HepG2 (cell line): ENCODE data around the gene MLLT1. TPM values are rescaled to one million over a fixed set of nuclear protein-coding genes. Genes with fewer than 3 reads are reported as not detected.

Source experiments
- CAMTA2 ChIP-seq: sonication (generic); formaldehyde crosslinking; IDR thresholded peaks from 2 replicates; pipeline ENCODE4 v1.4.0; 2020; ENCODE audit warnings: mild to moderate bottlenecking, missing genetic modification reagents, borderline replicate concordance
- ELF1 ChIP-seq: sonication (generic); formaldehyde crosslinking; IDR thresholded peaks from 2 replicates; pipeline ENCODE4 v1.4.0; 2020; ENCODE audit warnings: missing genetic modification reagents
- MXD4 ChIP-seq: IDR thresholded peaks from 2 replicates; pipeline ENCODE4 v1.6.1; 2016; ENCODE audit warnings: mild to moderate bottlenecking, missing biosample characterization, missing genetic modification reagents
- NFYC ChIP-seq: IDR thresholded peaks from 2 replicates; pipeline ENCODE4 v1.6.1; 2016; ENCODE audit warnings: missing genetic modification reagents, missing compliant biosample characterization
- NR2C2 ChIP-seq: sonication (generic); formaldehyde crosslinking; IDR thresholded peaks from 2 replicates; pipeline ENCODE4 v1.4.0; 2020; ENCODE audit warnings: missing genetic modification reagents, mild to moderate bottlenecking, moderate library complexity, borderline replicate concordance
- SIX4 ChIP-seq: sonication (generic); formaldehyde crosslinking; IDR thresholded peaks from 2 replicates; pipeline ENCODE4 v1.4.0; 2020; ENCODE audit warnings: missing genetic modification reagents
- SP5 ChIP-seq: IDR thresholded peaks from 2 replicates; pipeline ENCODE4 v1.6.1; 2016; ENCODE audit warnings: low read depth, borderline replicate concordance
- ZNF543 ChIP-seq: sonication (generic); formaldehyde crosslinking; IDR thresholded peaks from 2 replicates; pipeline ENCODE4 v1.4.0; 2020; ENCODE audit warnings: mild to moderate bottlenecking, missing genetic modification reagents
- polyA plus RNA-seq, 8 experiments: library from polyadenylated mRNA; depleted of rRNA in 3 of 8; stranded (reverse) in 7 of 8; unstranded in 1 of 8; fragments of >200 nt; fragmentation: Illumina TruSeq in 4 of 8; extraction: Trizol in 4 of 8; gene quantifications; 2 replicates each; pipeline versions ENCODE4 v1.2.1 to v1.2.3, GENCODE V29; 2011 to 2016; ENCODE audit warnings: low read depth in 4 of 8, missing spikeins in 1 of 8, mixed read lengths in 1 of 8; ENCODE audit not compliant: insufficient read depth in 1 of 8
- total RNA-seq, 5 experiments: library from RNA; depleted of rRNA; stranded (reverse); fragments of >200 nt; fragmentation: Illumina TruSeq; extraction: Trizol; gene quantifications; 2 replicates each; pipeline ENCODE4 v1.2.3, GENCODE V29; 2016; ENCODE audit warnings: low read depth in 1 of 5
- TF ChIP-seq, protein P1 (sequence below): sonication (generic); formaldehyde crosslinking; IDR thresholded peaks from 2 replicates; pipeline ENCODE4 v1.5.1; 2020; ENCODE audit warnings: mild to moderate bottlenecking, missing genetic modification reagents, moderate library complexity
- TF ChIP-seq, protein P2 (sequence below): sonication (generic); formaldehyde crosslinking; IDR thresholded peaks from 2 replicates; pipeline ENCODE4 v1.4.0; 2020; ENCODE audit warnings: missing genetic modification reagents
- TF ChIP-seq, protein P3 (sequence below): sonication (generic); formaldehyde crosslinking; IDR thresholded peaks from 2 replicates; pipeline ENCODE4 v1.4.0; 2020; ENCODE audit warnings: missing genetic modification reagents, borderline replicate concordance
- TF ChIP-seq, protein P4 (sequence below): sonication (generic); formaldehyde crosslinking; IDR thresholded peaks from 2 replicates; pipeline ENCODE4 v1.4.0; 2020; ENCODE audit warnings: low read depth, mild to moderate bottlenecking, missing genetic modification reagents
- TF ChIP-seq, protein P5 (sequence below): sonication (generic); formaldehyde crosslinking; IDR thresholded peaks from 2 replicates; pipeline ENCODE4 v1.5.1; 2020; ENCODE audit warnings: missing genetic modification reagents, mild to moderate bottlenecking, borderline replicate concordance
- TF ChIP-seq, protein P6 (sequence below): sonication (generic); formaldehyde crosslinking; IDR thresholded peaks from 2 replicates; pipeline ENCODE4 v1.8.0; 2022; ENCODE audit warnings: mild to moderate bottlenecking, missing genetic modification reagents; ENCODE audit not compliant: insufficient replicate concordance

MLLT1 gene
- total and polyA plus RNA-seq, 2 of the 13 experiments (the other 11 are each of a cell fraction or from before 2014, with no cell fraction given), result 11.7 to 12.2 TPM

DNA sequence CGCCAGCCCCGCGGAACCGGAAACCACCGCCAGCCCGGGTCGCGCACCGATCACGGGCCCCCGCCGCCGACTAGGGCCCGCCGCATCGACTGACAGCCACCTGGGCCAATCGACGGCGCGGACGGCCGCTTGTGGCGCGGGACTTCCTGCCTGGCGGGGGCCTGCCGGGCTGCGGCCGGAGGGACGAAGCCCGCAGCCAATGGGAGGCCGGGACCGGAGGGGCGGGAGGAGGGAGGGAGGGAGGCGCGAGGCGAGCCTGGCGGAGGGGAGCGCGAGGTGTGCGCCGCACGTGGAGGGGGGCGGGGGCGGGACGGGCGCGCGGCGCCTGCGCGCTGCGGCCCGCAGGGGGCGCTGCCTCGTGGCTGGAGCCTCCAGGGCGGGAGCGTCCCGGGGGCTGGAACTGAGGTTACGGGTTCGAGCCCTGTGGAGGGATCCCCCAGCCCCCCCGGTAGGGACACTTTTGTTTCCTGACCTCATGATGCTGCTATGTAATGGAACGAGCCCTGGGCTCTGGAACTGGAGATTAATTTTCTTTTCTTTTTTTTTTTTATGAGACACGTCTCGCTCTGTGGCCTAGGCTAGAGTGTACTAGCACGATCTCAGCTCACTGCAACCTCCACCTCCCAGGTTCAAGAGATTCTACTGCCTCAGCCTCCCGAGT, at the start of gene MLLT1 (continued):
- TF ChIP-seq, protein P1, sequence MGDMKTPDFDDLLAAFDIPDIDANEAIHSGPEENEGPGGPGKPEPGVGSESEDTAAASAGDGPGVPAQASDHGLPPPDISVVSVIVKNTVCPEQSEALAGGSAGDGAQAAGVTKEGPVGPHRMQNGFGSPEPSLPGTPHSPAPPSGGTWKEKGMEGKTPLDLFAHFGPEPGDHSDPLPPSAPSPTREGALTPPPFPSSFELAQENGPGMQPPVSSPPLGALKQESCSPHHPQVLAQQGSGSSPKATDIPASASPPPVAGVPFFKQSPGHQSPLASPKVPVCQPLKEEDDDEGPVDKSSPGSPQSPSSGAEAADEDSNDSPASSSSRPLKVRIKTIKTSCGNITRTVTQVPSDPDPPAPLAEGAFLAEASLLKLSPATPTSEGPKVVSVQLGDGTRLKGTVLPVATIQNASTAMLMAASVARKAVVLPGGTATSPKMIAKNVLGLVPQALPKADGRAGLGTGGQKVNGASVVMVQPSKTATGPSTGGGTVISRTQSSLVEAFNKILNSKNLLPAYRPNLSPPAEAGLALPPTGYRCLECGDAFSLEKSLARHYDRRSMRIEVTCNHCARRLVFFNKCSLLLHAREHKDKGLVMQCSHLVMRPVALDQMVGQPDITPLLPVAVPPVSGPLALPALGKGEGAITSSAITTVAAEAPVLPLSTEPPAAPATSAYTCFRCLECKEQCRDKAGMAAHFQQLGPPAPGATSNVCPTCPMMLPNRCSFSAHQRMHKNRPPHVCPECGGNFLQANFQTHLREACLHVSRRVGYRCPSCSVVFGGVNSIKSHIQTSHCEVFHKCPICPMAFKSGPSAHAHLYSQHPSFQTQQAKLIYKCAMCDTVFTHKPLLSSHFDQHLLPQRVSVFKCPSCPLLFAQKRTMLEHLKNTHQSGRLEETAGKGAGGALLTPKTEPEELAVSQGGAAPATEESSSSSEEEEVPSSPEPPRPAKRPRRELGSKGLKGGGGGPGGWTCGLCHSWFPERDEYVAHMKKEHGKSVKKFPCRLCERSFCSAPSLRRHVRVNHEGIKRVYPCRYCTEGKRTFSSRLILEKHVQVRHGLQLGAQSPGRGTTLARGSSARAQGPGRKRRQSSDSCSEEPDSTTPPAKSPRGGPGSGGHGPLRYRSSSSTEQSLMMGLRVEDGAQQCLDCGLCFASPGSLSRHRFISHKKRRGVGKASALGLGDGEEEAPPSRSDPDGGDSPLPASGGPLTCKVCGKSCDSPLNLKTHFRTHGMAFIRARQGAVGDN (CRISPR knock-in tag), result peak; percentile 84
- TF ChIP-seq MXD4 (peak; percentile 71; the same call in 1 of the 2 replicates), ZNF543 (CRISPR knock-in tag) (0 out of 2 replicates have a peak, but pooled peaks have one; percentile 39), SP5 (CRISPR knock-in tag) (peak; percentile 45; the same call in 1 of the 2 replicates), NR2C2 (CRISPR knock-in tag) (peak; percentile 80), ELF1 (CRISPR knock-in tag) (peak; percentile 52; the same call in 1 of the 2 replicates), NFYC (CRISPR knock-in tag) (peak; percentile 88), SIX4 (no peak), CAMTA2 (CRISPR knock-in tag) (0 out of 2 replicates have a peak, but pooled peaks have one; percentile 69)
- TF ChIP-seq, protein P2, sequence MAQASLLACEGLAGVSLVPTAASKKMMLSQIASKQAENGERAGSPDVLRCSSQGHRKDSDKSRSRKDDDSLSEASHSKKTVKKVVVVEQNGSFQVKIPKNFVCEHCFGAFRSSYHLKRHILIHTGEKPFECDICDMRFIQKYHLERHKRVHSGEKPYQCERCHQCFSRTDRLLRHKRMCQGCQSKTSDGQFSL, result peak; percentile 80
- TF ChIP-seq, protein P3, sequence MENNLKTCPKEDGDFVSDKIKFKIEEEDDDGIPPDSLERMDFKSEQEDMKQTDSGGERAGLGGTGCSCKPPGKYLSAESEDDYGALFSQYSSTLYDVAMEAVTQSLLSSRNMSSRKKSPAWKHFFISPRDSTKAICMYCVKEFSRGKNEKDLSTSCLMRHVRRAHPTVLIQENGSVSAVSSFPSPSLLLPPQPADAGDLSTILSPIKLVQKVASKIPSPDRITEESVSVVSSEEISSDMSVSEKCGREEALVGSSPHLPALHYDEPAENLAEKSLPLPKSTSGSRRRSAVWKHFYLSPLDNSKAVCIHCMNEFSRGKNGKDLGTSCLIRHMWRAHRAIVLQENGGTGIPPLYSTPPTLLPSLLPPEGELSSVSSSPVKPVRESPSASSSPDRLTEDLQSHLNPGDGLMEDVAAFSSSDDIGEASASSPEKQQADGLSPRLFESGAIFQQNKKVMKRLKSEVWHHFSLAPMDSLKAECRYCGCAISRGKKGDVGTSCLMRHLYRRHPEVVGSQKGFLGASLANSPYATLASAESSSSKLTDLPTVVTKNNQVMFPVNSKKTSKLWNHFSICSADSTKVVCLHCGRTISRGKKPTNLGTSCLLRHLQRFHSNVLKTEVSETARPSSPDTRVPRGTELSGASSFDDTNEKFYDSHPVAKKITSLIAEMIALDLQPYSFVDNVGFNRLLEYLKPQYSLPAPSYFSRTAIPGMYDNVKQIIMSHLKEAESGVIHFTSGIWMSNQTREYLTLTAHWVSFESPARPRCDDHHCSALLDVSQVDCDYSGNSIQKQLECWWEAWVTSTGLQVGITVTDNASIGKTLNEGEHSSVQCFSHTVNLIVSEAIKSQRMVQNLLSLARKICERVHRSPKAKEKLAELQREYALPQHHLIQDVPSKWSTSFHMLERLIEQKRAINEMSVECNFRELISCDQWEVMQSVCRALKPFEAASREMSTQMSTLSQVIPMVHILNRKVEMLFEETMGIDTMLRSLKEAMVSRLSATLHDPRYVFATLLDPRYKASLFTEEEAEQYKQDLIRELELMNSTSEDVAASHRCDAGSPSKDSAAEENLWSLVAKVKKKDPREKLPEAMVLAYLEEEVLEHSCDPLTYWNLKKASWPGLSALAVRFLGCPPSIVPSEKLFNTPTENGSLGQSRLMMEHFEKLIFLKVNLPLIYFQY (CRISPR knock-in tag), result 0 out of 2 replicates have a peak, but pooled peaks have one; percentile 22
- TF ChIP-seq, protein P4, sequence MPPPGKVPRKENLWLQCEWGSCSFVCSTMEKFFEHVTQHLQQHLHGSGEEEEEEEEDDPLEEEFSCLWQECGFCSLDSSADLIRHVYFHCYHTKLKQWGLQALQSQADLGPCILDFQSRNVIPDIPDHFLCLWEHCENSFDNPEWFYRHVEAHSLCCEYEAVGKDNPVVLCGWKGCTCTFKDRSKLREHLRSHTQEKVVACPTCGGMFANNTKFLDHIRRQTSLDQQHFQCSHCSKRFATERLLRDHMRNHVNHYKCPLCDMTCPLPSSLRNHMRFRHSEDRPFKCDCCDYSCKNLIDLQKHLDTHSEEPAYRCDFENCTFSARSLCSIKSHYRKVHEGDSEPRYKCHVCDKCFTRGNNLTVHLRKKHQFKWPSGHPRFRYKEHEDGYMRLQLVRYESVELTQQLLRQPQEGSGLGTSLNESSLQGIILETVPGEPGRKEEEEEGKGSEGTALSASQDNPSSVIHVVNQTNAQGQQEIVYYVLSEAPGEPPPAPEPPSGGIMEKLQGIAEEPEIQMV (CRISPR knock-in tag), result peak; percentile 71; the same call in 1 of the 2 replicates
- TF ChIP-seq, protein P5, sequence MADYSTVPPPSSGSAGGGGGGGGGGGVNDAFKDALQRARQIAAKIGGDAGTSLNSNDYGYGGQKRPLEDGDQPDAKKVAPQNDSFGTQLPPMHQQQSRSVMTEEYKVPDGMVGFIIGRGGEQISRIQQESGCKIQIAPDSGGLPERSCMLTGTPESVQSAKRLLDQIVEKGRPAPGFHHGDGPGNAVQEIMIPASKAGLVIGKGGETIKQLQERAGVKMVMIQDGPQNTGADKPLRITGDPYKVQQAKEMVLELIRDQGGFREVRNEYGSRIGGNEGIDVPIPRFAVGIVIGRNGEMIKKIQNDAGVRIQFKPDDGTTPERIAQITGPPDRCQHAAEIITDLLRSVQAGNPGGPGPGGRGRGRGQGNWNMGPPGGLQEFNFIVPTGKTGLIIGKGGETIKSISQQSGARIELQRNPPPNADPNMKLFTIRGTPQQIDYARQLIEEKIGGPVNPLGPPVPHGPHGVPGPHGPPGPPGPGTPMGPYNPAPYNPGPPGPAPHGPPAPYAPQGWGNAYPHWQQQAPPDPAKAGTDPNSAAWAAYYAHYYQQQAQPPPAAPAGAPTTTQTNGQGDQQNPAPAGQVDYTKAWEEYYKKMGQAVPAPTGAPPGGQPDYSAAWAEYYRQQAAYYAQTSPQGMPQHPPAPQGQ (CRISPR knock-in tag), result no peak
- TF ChIP-seq, protein P6, sequence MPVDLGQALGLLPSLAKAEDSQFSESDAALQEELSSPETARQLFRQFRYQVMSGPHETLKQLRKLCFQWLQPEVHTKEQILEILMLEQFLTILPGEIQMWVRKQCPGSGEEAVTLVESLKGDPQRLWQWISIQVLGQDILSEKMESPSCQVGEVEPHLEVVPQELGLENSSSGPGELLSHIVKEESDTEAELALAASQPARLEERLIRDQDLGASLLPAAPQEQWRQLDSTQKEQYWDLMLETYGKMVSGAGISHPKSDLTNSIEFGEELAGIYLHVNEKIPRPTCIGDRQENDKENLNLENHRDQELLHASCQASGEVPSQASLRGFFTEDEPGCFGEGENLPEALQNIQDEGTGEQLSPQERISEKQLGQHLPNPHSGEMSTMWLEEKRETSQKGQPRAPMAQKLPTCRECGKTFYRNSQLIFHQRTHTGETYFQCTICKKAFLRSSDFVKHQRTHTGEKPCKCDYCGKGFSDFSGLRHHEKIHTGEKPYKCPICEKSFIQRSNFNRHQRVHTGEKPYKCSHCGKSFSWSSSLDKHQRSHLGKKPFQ (CRISPR knock-in tag), result peak; percentile 56
